OCI-LY3 (cell line): ENCODE data around the gene KLHL6.
"Not testable (repeated sequence)": the region's sequence is repeated elsewhere in the genome, so short reads cannot be mapped to it uniquely, and the experiment has no call there.

Experiments used
- H2AFZ ChIP-seq: fragments of 200-600, 300-600 bp; shearing (Covaris generic); 2 replicates; pipeline ENCODE4 v1.6.0; 2014; ENCODE audit warnings: antibody characterized with exemption, low read depth, low read length
- H3K27ac ChIP-seq: fragments of 200-600, 300-600 bp; sonication (generic); 2 replicates; pipeline ENCODE4 v1.5.1; 2014; ENCODE audit warnings: mild to moderate bottlenecking, low read length, moderate library complexity, mixed read lengths
- H3K27me3 ChIP-seq: fragments of 200-600, 300-600 bp; sonication (generic); 2 replicates; pipeline ENCODE4 v1.6.1; 2014; ENCODE audit warnings: low read depth, low read length, mixed read lengths
- H3K36me3 ChIP-seq: fragments of 200-600, 300-600 bp; sonication (generic); replicated peaks from 2 replicates; pipeline ENCODE3; 2014; ENCODE audit warnings: low read depth, low read length, mixed read lengths
- H3K4me1 ChIP-seq: fragments of 300-600, 200-600 bp; sonication (generic); 2 replicates; pipeline ENCODE4 v1.6.1; 2014; ENCODE audit warnings: low read length, mixed read lengths
- H3K4me2 ChIP-seq: fragments of 200-600, 300-600 bp; sonication (generic); 2 replicates; pipeline ENCODE4 v1.6.1; 2014; ENCODE audit warnings: low read length, mixed read lengths
- H3K4me3 ChIP-seq: fragments of 300-600, 200-600 bp; sonication (generic); 2 replicates; pipeline ENCODE4 v1.5.1; 2014; ENCODE audit warnings: antibody characterized with exemption, mild to moderate bottlenecking, low read length, moderate library complexity
- H3K79me2 ChIP-seq: fragments of 300-600, 200-600 bp; shearing (Covaris generic); 2 replicates; pipeline ENCODE4 v1.6.1; 2014; ENCODE audit warnings: mild to moderate bottlenecking, low read length, mixed read lengths
- H3K9ac ChIP-seq: fragments of 300-600, 200-600 bp; shearing (Covaris generic); 2 replicates; pipeline ENCODE4 v1.6.0; 2014; ENCODE audit warnings: mild to moderate bottlenecking, low read length, moderate library complexity
- H3K9me3 ChIP-seq: fragments of 200-600, 300-600 bp; shearing (Covaris generic); 2 replicates; pipeline ENCODE4 v1.6.1; 2014; ENCODE audit warnings: low read length, mixed read lengths; ENCODE audit not compliant: insufficient read depth
- H4K20me1 ChIP-seq: fragments of 200-600, 300-600 bp; sonication (generic); 2 replicates; pipeline ENCODE4 v1.6.1; 2016; ENCODE audit warnings: low read length, mixed read lengths; ENCODE audit not compliant: insufficient read depth
- CTCF ChIP-seq: fragments of 200-600, 300-600 bp; sonication (generic); IDR thresholded peaks from 2 replicates; pipeline ENCODE4 v1.5.1; 2014; ENCODE audit warnings: antibody characterized with exemption, low read length, low read depth
- EZH2phosphoT487 ChIP-seq: fragments of 200-600 bp; shearing (Covaris generic); IDR thresholded peaks from 2 replicates; pipeline ENCODE4 v1.6.1; 2018; ENCODE audit warnings: antibody characterized with exemption, mixed run types, low read depth

Gene KLHL6

GRCh38 chr3:183515968-183516851, 39.3 kb downstream of the KLHL6 start:
- no peak for TF ChIP-seq CTCF
- TF ChIP-seq EZH2phosphoT487 = no peak
- H3K9me3 ChIP-seq = peaks cover 12% of the 10 kb centered on the region; the same call in 1 of the 2 replicates
- peaks cover 56% of the 10 kb centered on the region for H4K20me1 ChIP-seq
- H3K9ac ChIP-seq = no peak overlapping the region
- peaks cover 32% of the 10 kb centered on the region for H3K79me2 ChIP-seq
- H3K36me3 ChIP-seq = peaks cover 45% of the 10 kb centered on the region
- peak overlapping the region; percentile 1; the same call in 1 of the 2 replicates for H3K4me2 ChIP-seq
- peaks cover 36% of the 10 kb centered on the region for H3K4me1 ChIP-seq
- H3K27me3 ChIP-seq = no peaks in the 10 kb centered on the region
- H2AFZ ChIP-seq = no peak overlapping the region
- peak overlapping the region; percentile 28 for H3K27ac ChIP-seq
- no peak overlapping the region for H3K4me3 ChIP-seq

GRCh38 chr3:183514021-183514420, 41.5 kb downstream of the KLHL6 start:
- Histone ChIP-seq H3K9ac (no peak overlapping the region), H2AFZ (no peak overlapping the region), H3K36me3 (peaks cover 45% of the 10 kb centered on the region), H3K79me2 (peaks cover 39% of the 10 kb centered on the region), H3K4me2 (no peak overlapping the region), H4K20me1 (peaks cover 59% of the 10 kb centered on the region), H3K4me1 (peaks cover 40% of the 10 kb centered on the region), H3K27ac (no peak overlapping the region), H3K9me3 (peaks cover 12% of the 10 kb centered on the region; the same call in 1 of the 2 replicates), H3K4me3 (no peak overlapping the region), H3K27me3 (no peaks in the 10 kb centered on the region)
- TF ChIP-seq CTCF (no peak), EZH2phosphoT487 (no peak)

GRCh38 chr3:183513046-183513706, 42.3 kb downstream of the KLHL6 start:
- Histone ChIP-seq H3K79me2 (peaks cover 34% of the 10 kb centered on the region), H4K20me1 (peaks cover 59% of the 10 kb centered on the region), H3K9me3 (peaks cover 12% of the 10 kb centered on the region; the same call in 1 of the 2 replicates), H3K4me2 (no peak overlapping the region), H3K4me1 (peaks cover 40% of the 10 kb centered on the region), H3K27ac (no peak overlapping the region), H3K36me3 (peaks cover 42% of the 10 kb centered on the region), H2AFZ (no peak overlapping the region), H3K9ac (no peak overlapping the region), H3K27me3 (no peaks in the 10 kb centered on the region), H3K4me3 (no peak overlapping the region)
- TF ChIP-seq CTCF (no peak), EZH2phosphoT487 (no peak)

GRCh38 chr3:183511286-183512131, 44.0 kb downstream of the KLHL6 start:
- peaks cover 41% of the 10 kb centered on the region for H3K4me1 ChIP-seq
- peaks cover 61% of the 10 kb centered on the region for H4K20me1 ChIP-seq
- H3K36me3 ChIP-seq = peaks cover 42% of the 10 kb centered on the region
- not testable (repeated sequence) for H3K9ac ChIP-seq, H2AFZ ChIP-seq, H3K27ac ChIP-seq, H3K4me3 ChIP-seq, H3K27me3 ChIP-seq
- H3K9me3 ChIP-seq = peaks cover 12% of the 10 kb centered on the region; the same call in 1 of the 2 replicates
- peaks cover 31% of the 10 kb centered on the region for H3K79me2 ChIP-seq
- H3K4me2 ChIP-seq = peak overlapping the region; percentile 64
